H9 (cell line): ENCODE results near the gene COX8A. TPM values are rescaled to one million over a fixed set of nuclear protein-coding genes. Genes with fewer than 3 reads are reported as not detected.

Source experiments
- DNase-seq: peaks from one replicate; pipeline ENCODE4 v3.0.0-alpha.2; 2017
- H2AFZ ChIP-seq: one replicate; pipeline ENCODE4 v1.6.1; 2013; ENCODE audit warnings: mild to moderate bottlenecking, low read length, control low read depth, moderate library complexity
- H2AK5ac ChIP-seq: 2 replicates; pipeline ENCODE4 v1.6.1; 2013; ENCODE audit warnings: low read length, control low read depth, mixed read lengths; ENCODE audit not compliant: insufficient read length
- H2BK120ac ChIP-seq: one replicate; pipeline ENCODE4 v1.6.1; 2013; ENCODE audit warnings: low read depth, mild to moderate bottlenecking, low read length, control low read depth, inconsistent platforms; ENCODE audit not compliant: poor library complexity, severe bottlenecking
- H2BK12ac ChIP-seq: 2 replicates; pipeline ENCODE4 v1.6.1; 2013; ENCODE audit warnings: low read length, control low read depth, mixed read lengths, low read depth; ENCODE audit not compliant: insufficient read length
- H2BK15ac ChIP-seq: 2 replicates; pipeline ENCODE4 v1.6.1; 2013; ENCODE audit warnings: low read depth, low read length, control low read depth
- H2BK20ac ChIP-seq: one replicate; pipeline ENCODE4 v1.6.1; 2013; ENCODE audit warnings: low read depth, mild to moderate bottlenecking, low read length, control low read depth, inconsistent platforms; ENCODE audit not compliant: poor library complexity, severe bottlenecking
- H2BK5ac ChIP-seq: 2 replicates; pipeline ENCODE4 v1.6.1; 2013; ENCODE audit warnings: low read length, control low read depth, mixed read lengths; ENCODE audit not compliant: insufficient read length
- H3K14ac ChIP-seq: 2 replicates; pipeline ENCODE4 v1.6.1; 2013; ENCODE audit warnings: low read length, control low read depth; ENCODE audit not compliant: insufficient read depth
- H3K18ac ChIP-seq: 2 replicates; pipeline ENCODE4 v1.6.1; 2013; ENCODE audit warnings: low read depth, mild to moderate bottlenecking, mixed read lengths, low read length, control low read depth; ENCODE audit not compliant: insufficient read length
- H3K23ac ChIP-seq: 2 replicates; pipeline ENCODE4 v1.6.1; 2013; ENCODE audit warnings: low read length, control low read depth, mixed read lengths, low read depth; ENCODE audit not compliant: insufficient read length
- H3K23me2 ChIP-seq: 2 replicates; pipeline ENCODE4 v1.6.1; 2013; ENCODE audit warnings: low read depth, mild to moderate bottlenecking, mixed read lengths, low read length, control low read depth; ENCODE audit not compliant: insufficient read length, poor library complexity, severe bottlenecking
- H3K27ac ChIP-seq: 2 replicates; pipeline ENCODE4 v1.5.1; 2013; ENCODE audit warnings: low read length, control low read depth, mixed read lengths, low read depth; ENCODE audit not compliant: insufficient read length
- H3K27me3 ChIP-seq: 2 replicates; pipeline ENCODE4 v1.6.1; 2013; ENCODE audit warnings: low read length, control low read depth, inconsistent platforms; ENCODE audit not compliant: insufficient read depth
- H3K4ac ChIP-seq: 2 replicates; pipeline ENCODE4 v1.6.1; 2013; ENCODE audit warnings: low read depth, mild to moderate bottlenecking, control low read depth, inconsistent platforms, low read length, moderate library complexity
- H3K4me1 ChIP-seq: 2 replicates; pipeline ENCODE4 v1.6.1; 2013; ENCODE audit warnings: low read length, control low read depth, inconsistent platforms; ENCODE audit not compliant: insufficient read depth
- H3K4me2 ChIP-seq: 2 replicates; pipeline ENCODE4 v1.6.1; 2013; ENCODE audit warnings: low read length, control low read depth, mixed read lengths; ENCODE audit not compliant: insufficient read length, insufficient read depth
- H3K56ac ChIP-seq: 2 replicates; pipeline ENCODE4 v1.6.1; 2013; ENCODE audit warnings: low read depth, mild to moderate bottlenecking, mixed read lengths, low read length, control low read depth; ENCODE audit not compliant: insufficient read length
- H3K79me1 ChIP-seq: 2 replicates; pipeline ENCODE4 v1.6.1; 2013; ENCODE audit warnings: low read depth, mild to moderate bottlenecking, moderate library complexity, low read length, control low read depth, inconsistent platforms; ENCODE audit not compliant: insufficient read depth, poor library complexity, severe bottlenecking
- H3K79me2 ChIP-seq: 2 replicates; pipeline ENCODE4 v1.6.1; 2013; ENCODE audit warnings: low read length, control low read depth, inconsistent platforms; ENCODE audit not compliant: insufficient read depth
- H3K9ac ChIP-seq: 2 replicates; pipeline ENCODE4 v1.6.1; 2013; ENCODE audit warnings: low read length, control low read depth, mixed read lengths; ENCODE audit not compliant: insufficient read length; ENCODE audit errors: extremely low read depth
- H3K9me3 ChIP-seq: one replicate; pipeline ENCODE4 v1.6.1; 2013; ENCODE audit warnings: low read depth, low read length, inconsistent platforms; ENCODE audit not compliant: control insufficient read depth
- H3T11ph ChIP-seq: one replicate; pipeline ENCODE4 v1.6.1; 2013; ENCODE audit warnings: mild to moderate bottlenecking, low read length, control low read depth, inconsistent platforms
- H4K20me1 ChIP-seq: one replicate; pipeline ENCODE4 v1.6.1; 2013; ENCODE audit not compliant: control insufficient read depth, insufficient read length, insufficient read depth
- H4K5ac ChIP-seq: 2 replicates; pipeline ENCODE4 v1.6.1; 2013; ENCODE audit warnings: low read depth, mild to moderate bottlenecking, mixed read lengths, low read length, control low read depth; ENCODE audit not compliant: insufficient read length
- H4K8ac ChIP-seq: replicated peaks from 2 replicates; pipeline ENCODE4 v1.6.1; 2013; ENCODE audit warnings: low read length, control low read depth, mixed read lengths, low read depth; ENCODE audit not compliant: insufficient read length
- H4K91ac ChIP-seq: 2 replicates; pipeline ENCODE4 v1.6.1; 2013; ENCODE audit warnings: low read depth, mild to moderate bottlenecking, moderate library complexity, mixed read lengths, low read length, control low read depth; ENCODE audit not compliant: insufficient read length
- H3K27ac Mint-ChIP-seq, 3 experiments: 2 replicates in 2 of 3; 3 replicates in 1 of 3; pipeline ENCODE4 v1.8.0; 2020 to 2021; ENCODE audit warnings: mixed read lengths in 3 of 3, mild to moderate bottlenecking in 1 of 3, moderate library complexity in 1 of 3
- H3K27me3 Mint-ChIP-seq: 2 replicates; pipeline ENCODE4 v1.8.0; 2021; ENCODE audit warnings: low read depth, mild to moderate bottlenecking, moderate library complexity, mixed read lengths
- H3K36me3 Mint-ChIP-seq, 3 experiments: 2 replicates in 2 of 3; 3 replicates in 1 of 3; pipeline ENCODE4 v1.8.0; 2020 to 2021; ENCODE audit warnings: low read depth in 3 of 3, mixed read lengths in 3 of 3; ENCODE audit not compliant: insufficient read depth in 1 of 3
- H3K4me1 Mint-ChIP-seq, 2 experiments: 2 replicates each; pipeline ENCODE4 v1.8.0; 2020; ENCODE audit warnings: mixed read lengths in 2 of 2
- H3K4me3 Mint-ChIP-seq, 2 experiments: 2 replicates in 1 of 2; 3 replicates in 1 of 2; pipeline ENCODE4 v1.8.0; 2020 to 2021; ENCODE audit warnings: mild to moderate bottlenecking in 2 of 2, mixed read lengths in 2 of 2, moderate library complexity in 1 of 2
- H3K9me3 Mint-ChIP-seq, 2 experiments: 2 replicates in 1 of 2; 3 replicates in 1 of 2; pipeline ENCODE4 v1.8.0; 2020; ENCODE audit warnings: mild to moderate bottlenecking in 2 of 2, mixed read lengths in 2 of 2, moderate library complexity in 1 of 2
- CTCF ChIP-seq: fragments of 200-600 bp; sonication (generic); conservative IDR thresholded peaks from 3 replicates; pipeline ENCODE4 v1.8.0; 2021; ENCODE audit warnings: antibody characterized with exemption, mild to moderate bottlenecking
- WGBS: extraction: QIAGEN DNeasy Blood & Tissue Kit; methylation state at CpG from one replicate; pipeline ENCODE4 v1.1.7; 2013; ENCODE audit warnings: missing lambda C conversion rate, low lambda C conversion rate, mixed read lengths; ENCODE audit not compliant: insufficient read length; ENCODE audit errors: extremely low coverage; 5-methylcytosine and 5-hydroxymethylcytosine counted together
- total RNA-seq: library from RNA; stranded (reverse); gene quantifications from 2 replicates; pipeline ENCODE4 v1.2.1, GENCODE V29; 2021

COX8A gene
- total RNA-seq, 1 experiment from 2014 or later, result 429 TPM

GRCh38 chr11:64000740-64001483, 26.5 kb downstream of the COX8A start:
- Histone ChIP-seq H3K23ac (no peak overlapping the region), H4K8ac (no peak overlapping the region), H3K14ac (no peak overlapping the region), H2BK120ac (no peak overlapping the region), H3K4ac (no peak overlapping the region), H3K18ac (no peak overlapping the region), H2AFZ (no peak overlapping the region), H2BK15ac (no peak overlapping the region), H2BK20ac (no peak overlapping the region), H3K79me2 (no peaks in the 10 kb centered on the region), H3K4me2 (no peak overlapping the region), H3K27me3 (peaks cover 8% of the 10 kb centered on the region; the same call in 1 of the 2 replicates), H2BK5ac (no peak overlapping the region), H2BK12ac (no peak overlapping the region), H3K27ac (no peak overlapping the region), H3K79me1 (no peaks in the 10 kb centered on the region), H3T11ph (no peak overlapping the region), H4K5ac (no peak overlapping the region), H3K23me2 (peaks cover 11% of the 10 kb centered on the region), H4K91ac (no peak overlapping the region), H3K9me3 (no peaks in the 10 kb centered on the region), H3K56ac (no peak overlapping the region), H3K4me1 (no peaks in the 10 kb centered on the region), H2AK5ac (no peak overlapping the region), H3K9ac (no peak overlapping the region), H4K20me1 (no peaks in the 10 kb centered on the region)
- no peaks in the 10 kb centered on the region for H3K9me3 Mint-ChIP-seq
- peak overlapping the region in 1 of 2 experiments; percentile 40; a peak in 1 of 5 replicates for H3K4me3 Mint-ChIP-seq
- H3K27ac Mint-ChIP-seq, result no peak overlapping the region
- H3K36me3 Mint-ChIP-seq, result peaks cover 7 to 23% (median 22%) of the 10 kb centered on the region in 3 experiments
- no CpG with 5 or more reads among the region's 60 CpGs for WGBS
- no peak for DNase-seq
- 0 out of 3 replicates have a peak, but pooled peaks have one; percentile 8 for TF ChIP-seq CTCF
- peaks cover 47% of the 10 kb centered on the region for H3K27me3 Mint-ChIP-seq
- H3K4me1 Mint-ChIP-seq, result peaks cover 7 to 19% of the 10 kb centered on the region in 2 experiments
